H1 (cell line): ENCODE results near the gene PRKAB1. TPM values are rescaled to one million over a fixed set of nuclear protein-coding genes. Genes with fewer than 3 reads are reported as not detected.

Source experiments
- CTCF ChIA-PET: fragments of 300-600 bp; sonication (Branson Sonifier 250); formaldehyde crosslinking; loops from one replicate; lab custom pipeline; 2021; ENCODE audit not compliant: partially characterized antibody; lab: Charles Lee
- POLR2A ChIA-PET: fragments of 300-600 bp; sonication (Branson Sonifier 250); formaldehyde crosslinking; loops from one replicate; lab custom pipeline; 2021; ENCODE audit warnings: inconsistent platforms; ENCODE audit not compliant: partially characterized antibody; lab: Charles Lee
- DNase-seq, 2 experiments: peaks; one replicate each; pipeline versions ENCODE4 v3.0.0 to v3.0.0-alpha.2; 2010 to 2022; ENCODE audit warnings: low spot score in 2 of 2, low read depth in 1 of 2, mixed read lengths in 1 of 2
- FAIRE-seq: peaks from 2 replicates; lab custom pipeline; 2011; peaks lifted over from hg19 to GRCh38; lab: Jason Lieb, UNC
- H2AFZ ChIP-seq: 2 replicates; pipeline ENCODE4 v1.8.1; 2012; ENCODE audit warnings: low read length, inconsistent platforms
- H2AK5ac ChIP-seq: 2 replicates; pipeline ENCODE4 v1.6.1; 2013; ENCODE audit warnings: low read depth, low read length
- H2BK120ac ChIP-seq: replicated peaks from 2 replicates; pipeline ENCODE3; 2013; ENCODE audit warnings: low read depth, low read length, inconsistent platforms
- H2BK12ac ChIP-seq: 2 replicates; pipeline ENCODE4 v1.6.1; 2013; ENCODE audit warnings: low read depth, low read length
- H2BK15ac ChIP-seq: 2 replicates; pipeline ENCODE4 v1.6.1; 2013; ENCODE audit warnings: low read length
- H2BK20ac ChIP-seq: 2 replicates; pipeline ENCODE4 v1.6.1; 2013; ENCODE audit warnings: low read length
- H2BK5ac ChIP-seq: 2 replicates; pipeline ENCODE4 v1.6.1; 2013; ENCODE audit warnings: low read depth, low read length
- H3K14ac ChIP-seq: 2 replicates; pipeline ENCODE4 v1.6.1; 2013; ENCODE audit warnings: inconsistent platforms; ENCODE audit not compliant: insufficient read length
- H3K18ac ChIP-seq: 2 replicates; pipeline ENCODE4 v1.6.1; 2013; ENCODE audit warnings: low read length; ENCODE audit errors: extremely low read depth
- H3K23ac ChIP-seq: 2 replicates; pipeline ENCODE4 v1.6.1; 2013; ENCODE audit warnings: inconsistent platforms; ENCODE audit not compliant: insufficient read length
- H3K23me2 ChIP-seq: 2 replicates; pipeline ENCODE4 v1.6.1; 2013; ENCODE audit warnings: low read depth, low read length
- H3K27ac ChIP-seq: 2 replicates; pipeline ENCODE4 v1.6.1; 2011; ENCODE audit warnings: low read depth, low read length, inconsistent platforms
- H3K27me3 ChIP-seq, 4 experiments: replicated peaks in 1 of 4; 1 replicate in 1 of 4; 2 replicates in 3 of 4; pipeline versions ENCODE4 v1.6.1 to v1.8.1; 2011 to 2013; ENCODE audit warnings: low read length in 3 of 4, mild to moderate bottlenecking in 3 of 4, inconsistent platforms in 2 of 4, mixed read lengths in 2 of 4, moderate library complexity in 1 of 4; ENCODE audit not compliant: control insufficient read depth in 3 of 4, insufficient read depth in 3 of 4; ENCODE audit errors: extremely low read depth in 1 of 4
- H3K36me3 ChIP-seq, 4 experiments: 2 replicates each; pipeline versions ENCODE4 v1.6.1 to v1.8.1; 2011 to 2013; ENCODE audit warnings: mild to moderate bottlenecking in 4 of 4, low read length in 3 of 4, moderate library complexity in 2 of 4, control low read depth in 1 of 4, inconsistent platforms in 1 of 4; ENCODE audit not compliant: insufficient read depth in 4 of 4, control insufficient read depth in 2 of 4
- H3K4ac ChIP-seq: replicated peaks from 2 replicates; pipeline ENCODE3; 2013; ENCODE audit warnings: low read length, low read depth, mixed read lengths, inconsistent platforms; ENCODE audit not compliant: insufficient read length
- H3K4me1 ChIP-seq, 4 experiments: replicated peaks in 1 of 4; 1 replicate in 1 of 4; 2 replicates in 3 of 4; pipeline versions ENCODE4 v1.6.1 to v1.8.1; 2011 to 2013; ENCODE audit warnings: low read length in 3 of 4, inconsistent platforms in 2 of 4, mixed read lengths in 1 of 4; ENCODE audit not compliant: insufficient read depth in 4 of 4, control insufficient read depth in 3 of 4
- H3K4me2 ChIP-seq, 2 experiments: 2 replicates each; pipeline versions ENCODE4 v1.6.1 to v1.8.1; 2011 to 2013; ENCODE audit warnings: low read depth in 2 of 2, low read length in 2 of 2, control low read depth in 1 of 2, inconsistent platforms in 1 of 2, mild to moderate bottlenecking in 1 of 2; ENCODE audit not compliant: insufficient read depth in 1 of 2
- H3K4me3 ChIP-seq, 4 experiments: fragments of 200-600, 300-600 bp in 1 of 4; sonication (generic), shearing (Covaris generic), sonication (Bioruptor Twin) in 1 of 4; 2 replicates each; pipeline versions ENCODE4 v1.5.1 to v1.8.1; 2011 to 2016; ENCODE audit warnings: low read length in 4 of 4, low read depth in 3 of 4, control low read depth in 2 of 4, inconsistent platforms in 2 of 4, mild to moderate bottlenecking in 2 of 4, mixed read lengths in 1 of 4, moderate library complexity in 1 of 4; ENCODE audit not compliant: insufficient read depth in 2 of 4; ENCODE audit errors: extremely low read depth in 1 of 4
- H3K56ac ChIP-seq: replicated peaks from 2 replicates; pipeline ENCODE3; 2013; ENCODE audit warnings: low read depth, mild to moderate bottlenecking, mixed read lengths, low read length, inconsistent platforms; ENCODE audit not compliant: insufficient read length
- H3K79me1 ChIP-seq: 2 replicates; pipeline ENCODE4 v1.6.1; 2013; ENCODE audit warnings: low read depth, low read length, control low read depth
- H3K79me2 ChIP-seq, 2 experiments: 2 replicates each; pipeline versions ENCODE4 v1.6.1 to v1.8.1; 2012 to 2013; ENCODE audit warnings: low read length in 2 of 2, mild to moderate bottlenecking in 2 of 2, inconsistent platforms in 1 of 2; ENCODE audit not compliant: insufficient read depth in 2 of 2, control insufficient read depth in 1 of 2
- H3K9ac ChIP-seq, 4 experiments: replicated peaks in 1 of 4; 1 replicate in 1 of 4; 2 replicates in 3 of 4; pipeline versions ENCODE4 v1.6.1 to v1.8.1; 2011 to 2013; ENCODE audit warnings: low read depth in 3 of 4, low read length in 3 of 4, control low read depth in 2 of 4, mild to moderate bottlenecking in 2 of 4, moderate library complexity in 2 of 4, inconsistent platforms in 1 of 4; ENCODE audit errors: extremely low read depth in 1 of 4
- H3K9me3 ChIP-seq, 2 experiments: 2 replicates each; pipeline versions ENCODE4 v1.6.1 to v1.8.1; 2012 to 2013; ENCODE audit warnings: mild to moderate bottlenecking in 2 of 2, moderate library complexity in 2 of 2, control low read depth in 1 of 2, inconsistent platforms in 1 of 2, low read depth in 1 of 2, low read length in 1 of 2, mixed read lengths in 1 of 2; ENCODE audit not compliant: insufficient read depth in 2 of 2
- H4K20me1 ChIP-seq, 2 experiments: replicated peaks in 1 of 2; 2 replicates each; pipeline versions ENCODE3 to v1.8.1; 2011 to 2013; ENCODE audit warnings: inconsistent platforms in 2 of 2, low read length in 2 of 2, mild to moderate bottlenecking in 1 of 2; ENCODE audit not compliant: insufficient read depth in 2 of 2, control insufficient read depth in 1 of 2
- H4K5ac ChIP-seq: 2 replicates; pipeline ENCODE4 v1.6.1; 2013; ENCODE audit warnings: low read length, low read depth, mixed read lengths, inconsistent platforms; ENCODE audit not compliant: insufficient read length
- H4K8ac ChIP-seq: 2 replicates; pipeline ENCODE4 v1.8.0; 2013; ENCODE audit warnings: mild to moderate bottlenecking, moderate library complexity, low read length, inconsistent platforms; ENCODE audit not compliant: insufficient read depth; ENCODE audit errors: extremely low read depth
- H4K91ac ChIP-seq: replicated peaks from 2 replicates; pipeline ENCODE3; 2013; ENCODE audit warnings: low read length, mixed read lengths, inconsistent platforms; ENCODE audit not compliant: insufficient read length
- ASH2L ChIP-seq: fragments of 200-600, 300-600 bp; sonication (generic); IDR thresholded peaks from one replicate; pipeline ENCODE4 v1.7.1; 2017; ENCODE audit warnings: low read length
- BACH1 ChIP-seq: IDR thresholded peaks from 2 replicates; pipeline ENCODE4 v1.6.1; 2012; ENCODE audit warnings: low read length, improper control_type of control experiment
- BRCA1 ChIP-seq: IDR thresholded peaks from 2 replicates; pipeline ENCODE4 v1.6.1; 2012; ENCODE audit warnings: low read depth, low read length, improper control_type of control experiment
- CBX5 ChIP-seq: fragments of 300-800, 300-1000 bp; sonication (generic); IDR thresholded peaks from 2 replicates; pipeline ENCODE4 v1.7.1; 2016; ENCODE audit warnings: antibody characterized with exemption, low read length, low read depth
- GABPA ChIP-seq: IDR thresholded peaks from 2 replicates; pipeline ENCODE4 v1.6.1; 2011; ENCODE audit warnings: mild to moderate bottlenecking, low read length, moderate library complexity, borderline replicate concordance; ENCODE audit not compliant: insufficient read depth
- MAX ChIP-seq: IDR thresholded peaks from 2 replicates; pipeline ENCODE4 v1.6.1; 2012; ENCODE audit warnings: inconsistent platforms
- POLR2A ChIP-seq, 2 experiments: IDR thresholded peaks; 1 replicate in 1 of 2; 2 replicates in 1 of 2; pipeline ENCODE4 v1.6.1; 2011; ENCODE audit warnings: low read depth in 2 of 2, low read length in 2 of 2, mild to moderate bottlenecking in 2 of 2; ENCODE audit errors: control extremely low read depth in 1 of 2
- POLR2AphosphoS5 ChIP-seq: IDR thresholded peaks from 2 replicates; pipeline ENCODE4 v1.6.1; 2011; ENCODE audit warnings: low read depth, low read length
- SIN3A ChIP-seq, 2 experiments: IDR thresholded peaks in 1 of 2; conservative IDR thresholded peaks in 1 of 2; 2 replicates each; pipeline ENCODE4 v1.6.1; 2011 to 2012; ENCODE audit warnings: low read length in 2 of 2, improper control_type of control experiment in 1 of 2, low read depth in 1 of 2, mild to moderate bottlenecking in 1 of 2
- TBP ChIP-seq: IDR thresholded peaks from 2 replicates; pipeline ENCODE4 v1.6.1; 2011; ENCODE audit warnings: low read depth, low read length, improper control_type of control experiment
- TEAD4 ChIP-seq: IDR thresholded peaks from 2 replicates; pipeline ENCODE4 v1.6.1; 2012; ENCODE audit warnings: low read depth, low read length, inconsistent platforms, mixed read lengths
- WGBS, 2 experiments: shearing (Covaris generic) in 1 of 2; methylation state at CpG; one replicate each; pipeline versions ENCODE4 v1.1.6 to v1.1.7; 2013 to 2015; ENCODE audit warnings: low lambda C conversion rate in 2 of 2, mixed read lengths in 2 of 2, inconsistent platforms in 1 of 2, low coverage in 1 of 2, missing lambda C conversion rate in 1 of 2; ENCODE audit not compliant: insufficient replicate concordance in 2 of 2, insufficient coverage in 1 of 2, insufficient read length in 1 of 2; ENCODE audit errors: extremely low coverage in 1 of 2, missing lambda C conversion rate in 1 of 2; 5-methylcytosine and 5-hydroxymethylcytosine counted together
- polyA plus RNA-seq, 7 experiments: library from polyadenylated mRNA; depleted of rRNA in 3 of 7; stranded (reverse) in 5 of 7; unstranded in 2 of 7; fragments of >200 nt in 5 of 7; fragments of 200-250 nt in 2 of 7; gene quantifications; 1 replicate in 5 of 7; 2 replicates in 1 of 7; 4 replicates in 1 of 7; pipeline versions ENCODE4 v1.2.1 to v1.2.3, GENCODE V29; 2011 to 2013; ENCODE audit warnings: missing spikeins in 2 of 7, mixed read lengths in 2 of 7
- total RNA-seq: library from RNA; stranded (reverse); fragmentation: NEBNext Ultra II Directional; extraction: Animal tissue kit (Norgen Biotek cat#: 25700); gene quantifications from 2 replicates; pipeline ENCODE4 v1.2.1, GENCODE V29; 2021

The PRKAB1 gene
- total and polyA plus RNA-seq, 2 of the 8 experiments (the other 6 are each of a cell fraction or from before 2014, with no cell fraction given) = 24.0 to 32.1 TPM

GRCh38 chr12:119678459-119678858 is 10.5 kb downstream of the PRKAB1 start:
- Histone ChIP-seq H2BK15ac (no peak overlapping the region), H2AK5ac (no peak overlapping the region), H3K4me1 (peaks cover 0 to 4% (median 0%) of the 10 kb centered on the region in 4 experiments; a peak in 2 of 7 replicates), H4K20me1 (peaks cover 7 to 14% of the 10 kb centered on the region in 2 experiments), H3K27me3 (no peaks in the 10 kb centered on the region), H3K56ac (no peak overlapping the region), H3K4ac (no peak overlapping the region), H3K4me2 (no peak overlapping the region), H3K36me3 (peaks cover 34 to 77% (median 69%) of the 10 kb centered on the region in 4 experiments), H3K23ac (no peak overlapping the region), H2BK5ac (no peak overlapping the region), H4K5ac (no peak overlapping the region), H3K9me3 (no peaks in the 10 kb centered on the region), H2BK120ac (no peak overlapping the region), H3K14ac (no peak overlapping the region), H4K8ac (no peak overlapping the region), H3K18ac (no peak overlapping the region), H2AFZ (no peak overlapping the region), H2BK20ac (no peak overlapping the region), H2BK12ac (no peak overlapping the region), H4K91ac (no peak overlapping the region), H3K79me1 (no peaks in the 10 kb centered on the region), H3K79me2 (no peaks in the 10 kb centered on the region), H3K9ac (no peak overlapping the region), H3K4me3 (no peak overlapping the region), H3K27ac (no peak overlapping the region), H3K23me2 (no peaks in the 10 kb centered on the region)
- TF ChIP-seq TEAD4 = no peak
- TF ChIP-seq SIN3A (conservative IDR thresholded peaks at IDR 0.05 in 1 of 2, IDR thresholded peaks at IDR 0.05 in 1 of 2; ENCODE audit: low read depth in 1 of 2, low read length in 2 of 2) = no peak
- no peak for TF ChIP-seq MAX
- no peak for TF ChIP-seq CBX5
- TF ChIP-seq GABPA = no peak
- no peak for TF ChIP-seq BACH1
- TF ChIP-seq POLR2A (IDR thresholded peaks at IDR 0.05; ENCODE audit: control extremely low read depth in 1 of 2, low read depth in 2 of 2, low read length in 2 of 2) = no peak
- TF ChIP-seq ASH2L = no peak
- TF ChIP-seq TBP = no peak
- no peak for TF ChIP-seq BRCA1
- no peak for TF ChIP-seq POLR2AphosphoS5
- POLR2A ChIA-PET = interaction anchor here (2.1 kb wide), 1 partner anchor 9 kb away, joined by 6 read pairs; no protein-coding TSS in a partner anchor
- FAIRE-seq (no peak), DNase-seq (no peak)
- 92% methylated on average over 7 of the region's 7 CpGs; no CpG with 5 or more reads in 1 of the 2 experiments for WGBS, 2 experiments
- CTCF ChIA-PET = interaction anchor here (1.0 to 2.9 kb wide), 3 partner anchors 10 to 36 kb away, joined by 3 to 14 read pairs (median 4); partner anchors contain the start of gene PRKAB1
